Transverse colon (tissue), 4 donors: ENCODE data around the gene UBE2R2.

ENCODE experiments used
- CTCF ChIP-seq, 5 experiments: fragments of 200-600 bp in 3 of 5; fragments of 450-650 bp in 2 of 5; sonication (generic) in 3 of 5; IDR thresholded peaks; 1 replicate in 2 of 5; 2 replicates in 3 of 5; pipeline ENCODE4 v1.5.1; 2016 to 2017; ENCODE audit warnings: antibody characterized with exemption in 5 of 5, inconsistent platforms in 3 of 5, mild to moderate bottlenecking in 2 of 5, moderate library complexity in 1 of 5
- POLR2A ChIP-seq: fragments of 450-650 bp; IDR thresholded peaks from one replicate; pipeline ENCODE4 v1.6.1; 2016; ENCODE audit warnings: antibody characterized with exemption, mild to moderate bottlenecking, moderate library complexity
- POLR2AphosphoS5 ChIP-seq, 3 donors: sonication (generic); formaldehyde crosslinking; IDR thresholded peaks; one replicate each; pipeline ENCODE4 v1.6.1; 2016; ENCODE audit warnings: antibody characterized with exemption in 3 of 3

- TF ChIP-seq CTCF (IDR thresholded peaks at IDR 0.05) (no peak), POLR2A (no peak), POLR2AphosphoS5 (IDR thresholded peaks at IDR 0.05) (no peak)
These were observed 60.9 kb downstream of the UBE2R2 start for GRCh38 chr9:33877727-33878489.
